ENCODE data around the gene SAMD4A.
A peak's percentile ranks its signal among the peaks of the same experiment; 100 is the strongest.
"Not testable (repeated sequence)": the region's sequence is repeated elsewhere in the genome, so short reads cannot be mapped to it uniquely, and the experiment has no call there.

Gene SAMD4A

DNA sequence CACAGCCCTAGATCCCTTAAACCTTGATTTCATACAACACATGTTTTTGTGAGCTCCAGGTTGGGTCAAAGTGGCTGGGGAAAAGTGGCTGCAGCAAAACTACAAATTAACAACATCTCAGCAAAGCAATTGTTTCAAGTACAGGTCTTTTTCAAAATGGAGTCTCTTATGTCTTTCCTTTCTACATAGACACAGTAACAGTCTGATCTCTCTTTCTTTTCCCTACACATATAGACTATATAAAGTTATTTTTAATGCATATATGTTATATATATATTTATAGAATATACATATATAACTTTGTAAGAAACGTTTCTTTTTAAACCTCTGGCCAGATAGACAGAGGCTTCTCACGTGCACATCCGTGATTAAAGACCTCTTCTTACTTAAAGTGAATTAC lies 186.5 kb downstream of the SAMD4A start:
- not testable (repeated sequence) for H3K4me1 ChIP-seq (ENCODE audit: control insufficient read depth, insufficient read depth, low read length); H3K27ac ChIP-seq (ENCODE audit: insufficient read depth, low read depth, low read length, poor library complexity, severe bottlenecking); H3K27me3 ChIP-seq (ENCODE audit: control insufficient read depth, insufficient read depth, low read length, poor library complexity, severe bottlenecking); H3K9me3 ChIP-seq (ENCODE audit: control insufficient read depth, low read length); H3K4me3 ChIP-seq (ENCODE audit: insufficient read depth, low read depth, low read length); H3K36me3 ChIP-seq (ENCODE audit: control insufficient read depth, insufficient read depth, low read length)
- 100% methylated on average over 2 of the region's 3 CpGs; no CpG with 5 or more reads in 1 of the 2 experiments for WGBS, 2 experiments

DNA sequence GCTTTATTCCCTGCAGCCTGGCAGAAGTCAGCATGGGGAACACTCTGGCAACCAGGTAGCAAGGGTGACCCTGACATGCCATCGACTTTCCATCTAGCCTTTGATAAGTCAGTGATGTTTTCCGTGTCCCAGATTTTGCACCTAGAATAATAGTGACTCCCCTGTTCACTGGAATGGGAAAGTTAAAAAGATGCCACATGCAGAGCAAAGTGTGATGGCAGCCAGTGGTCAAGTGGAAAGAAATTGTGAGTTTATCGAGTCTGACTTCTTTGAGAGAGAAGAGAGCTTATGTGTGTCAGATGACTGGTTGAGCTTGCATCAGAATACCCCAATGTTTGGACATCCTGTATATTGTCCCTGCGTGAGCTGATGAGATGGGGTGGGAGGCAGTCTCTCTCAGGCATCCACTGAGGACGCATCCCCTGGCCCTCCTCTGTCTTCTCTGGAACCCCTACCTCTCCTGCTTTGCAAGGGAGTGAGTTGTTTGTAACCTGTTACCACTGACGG lies 187.2 kb downstream of the SAMD4A start:
- WGBS, 2 experiments: 92 to 95% methylated on average over 6 of the region's 6 CpGs
- no peaks in the 10 kb centered on the region for H3K36me3 ChIP-seq (ENCODE audit: control insufficient read depth, insufficient read depth, low read length)
- no peak overlapping the region for H3K4me3 ChIP-seq (ENCODE audit: insufficient read depth, low read depth, low read length)
- no peaks in the 10 kb centered on the region for H3K9me3 ChIP-seq (ENCODE audit: control insufficient read depth, low read length)
- no peaks in the 10 kb centered on the region for H3K4me1 ChIP-seq (ENCODE audit: control insufficient read depth, insufficient read depth, low read length)
- no peak overlapping the region for H3K27ac ChIP-seq (ENCODE audit: insufficient read depth, low read depth, low read length, poor library complexity, severe bottlenecking)
- H3K27me3 ChIP-seq (ENCODE audit: control insufficient read depth, insufficient read depth, low read length, poor library complexity, severe bottlenecking): no peaks in the 10 kb centered on the region

DNA sequence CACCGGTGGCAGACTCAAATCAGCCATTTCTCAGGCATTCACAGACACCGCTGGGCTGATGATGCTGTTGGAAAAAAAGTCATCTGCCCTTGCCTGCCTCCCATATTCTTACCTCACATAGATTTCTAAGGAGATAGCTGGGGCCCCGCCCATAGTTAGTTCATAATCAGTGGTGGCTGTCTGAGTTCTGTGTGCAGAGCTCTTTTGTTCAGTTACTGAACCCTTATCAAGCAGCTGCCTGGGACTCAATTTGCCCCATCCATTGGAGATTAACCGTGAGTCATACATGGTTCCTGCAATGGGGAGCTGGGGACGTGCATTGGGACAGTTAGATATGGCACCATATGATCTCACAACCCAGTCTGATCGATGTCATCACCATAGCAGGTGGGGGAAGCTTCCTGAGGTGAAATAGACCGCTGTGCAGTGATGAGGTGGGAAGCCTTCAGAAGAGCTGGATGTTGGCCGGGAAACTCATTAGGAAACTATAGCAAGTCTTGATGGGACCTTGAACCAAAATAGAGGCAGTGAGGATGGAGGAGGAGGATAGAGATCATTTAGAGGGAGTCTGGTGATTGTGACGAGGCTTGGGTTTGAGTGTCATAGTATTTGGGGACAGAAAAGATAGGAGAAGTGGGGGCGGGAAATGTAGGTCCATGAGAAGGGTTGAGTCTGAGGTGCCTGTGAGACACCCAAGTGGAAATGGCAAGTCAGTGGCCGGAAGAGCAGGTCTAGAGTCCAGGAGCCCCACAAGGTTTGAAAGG lies 187.9 kb downstream of the SAMD4A start:
- Histone ChIP-seq H3K4me3 (ENCODE audit: insufficient read depth, low read depth, low read length) (no peak overlapping the region), H3K4me1 (ENCODE audit: control insufficient read depth, insufficient read depth, low read length) (no peaks in the 10 kb centered on the region), H3K27ac (ENCODE audit: insufficient read depth, low read depth, low read length, poor library complexity, severe bottlenecking) (no peak overlapping the region), H3K27me3 (ENCODE audit: control insufficient read depth, insufficient read depth, low read length, poor library complexity, severe bottlenecking) (no peaks in the 10 kb centered on the region), H3K36me3 (ENCODE audit: control insufficient read depth, insufficient read depth, low read length) (no peaks in the 10 kb centered on the region), H3K9me3 (ENCODE audit: control insufficient read depth, low read length) (no peaks in the 10 kb centered on the region)
- 84 to 86% methylated on average over 11 of the region's 11 CpGs for WGBS, 2 experiments

DNA sequence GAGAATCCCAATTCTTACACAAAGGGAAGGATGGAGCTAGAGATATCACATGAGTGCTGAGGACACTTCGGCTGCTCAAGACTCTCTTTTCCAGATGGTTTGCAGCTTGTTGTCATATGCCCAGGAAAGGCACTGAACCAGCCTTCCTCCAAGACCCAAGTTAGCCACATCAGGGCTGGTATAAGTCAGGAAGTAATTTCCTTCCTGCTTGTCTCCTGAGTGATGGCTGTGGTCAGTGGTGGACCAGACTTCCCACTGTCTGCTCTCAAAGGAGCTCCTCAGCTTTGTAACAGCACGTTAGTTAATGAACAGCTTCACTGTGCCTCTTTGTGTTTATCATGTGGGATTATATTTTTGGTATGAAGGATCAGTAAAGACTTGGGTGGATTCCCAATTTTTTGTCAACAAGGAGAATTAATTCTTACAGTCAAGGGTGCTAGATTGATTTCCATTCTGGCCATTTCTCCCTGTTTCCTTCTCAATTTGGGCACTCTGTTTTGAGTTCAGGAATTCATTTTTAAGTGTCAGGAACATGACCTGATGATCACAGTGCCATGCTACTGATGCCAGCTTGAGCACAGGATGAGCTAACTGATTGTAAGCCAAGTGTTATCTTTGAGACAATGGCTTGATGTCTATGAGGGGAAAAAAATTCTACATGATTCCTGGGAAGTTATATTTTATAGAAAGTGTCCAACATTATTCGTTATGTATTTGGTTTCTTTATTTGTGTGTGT lies 189.9 kb downstream of the SAMD4A start:
- Histone ChIP-seq H3K27me3 (ENCODE audit: control insufficient read depth, insufficient read depth, low read length, poor library complexity, severe bottlenecking) (no peaks in the 10 kb centered on the region), H3K4me3 (ENCODE audit: insufficient read depth, low read depth, low read length) (no peak overlapping the region), H3K4me1 (ENCODE audit: control insufficient read depth, insufficient read depth, low read length) (peaks cover 4% of the 10 kb centered on the region), H3K36me3 (ENCODE audit: control insufficient read depth, insufficient read depth, low read length) (no peaks in the 10 kb centered on the region), H3K9me3 (ENCODE audit: control insufficient read depth, low read length) (no peaks in the 10 kb centered on the region), H3K27ac (ENCODE audit: insufficient read depth, low read depth, low read length, poor library complexity, severe bottlenecking) (no peak overlapping the region)
- WGBS, 2 experiments: 90 to 92% methylated on average over 3 of the region's 3 CpGs

DNA sequence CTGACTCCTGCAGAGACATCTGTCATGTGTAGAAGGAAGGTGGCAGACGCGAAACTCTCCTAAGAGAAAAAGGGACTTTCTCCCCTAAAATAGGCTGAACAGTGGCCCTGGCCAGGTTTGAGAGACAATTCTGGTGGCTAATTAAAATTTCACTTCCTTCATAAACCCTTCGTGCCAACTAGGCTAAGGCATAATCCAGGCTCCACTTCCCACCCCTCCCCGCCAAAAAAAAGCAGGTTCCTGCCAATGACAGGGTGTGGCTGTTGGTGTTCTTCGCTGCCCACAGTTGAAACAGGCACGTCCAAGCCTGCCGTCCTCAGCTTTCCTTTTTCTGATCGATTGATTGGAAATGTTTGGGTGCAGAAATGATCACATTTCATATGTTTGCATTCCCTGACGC lies 191.1 kb downstream of the SAMD4A start:
- no peak overlapping the region for H3K4me3 ChIP-seq (ENCODE audit: insufficient read depth, low read depth, low read length)
- peaks cover 4% of the 10 kb centered on the region for H3K4me1 ChIP-seq (ENCODE audit: control insufficient read depth, insufficient read depth, low read length)
- H3K27ac ChIP-seq (ENCODE audit: insufficient read depth, low read depth, low read length, poor library complexity, severe bottlenecking): no peak overlapping the region
- no peaks in the 10 kb centered on the region for H3K36me3 ChIP-seq (ENCODE audit: control insufficient read depth, insufficient read depth, low read length)
- no peaks in the 10 kb centered on the region for H3K27me3 ChIP-seq (ENCODE audit: control insufficient read depth, insufficient read depth, low read length, poor library complexity, severe bottlenecking)
- no peaks in the 10 kb centered on the region for H3K9me3 ChIP-seq (ENCODE audit: control insufficient read depth, low read length)
- 94 to 95% methylated on average over 9 of the region's 9 CpGs for WGBS, 2 experiments

DNA sequence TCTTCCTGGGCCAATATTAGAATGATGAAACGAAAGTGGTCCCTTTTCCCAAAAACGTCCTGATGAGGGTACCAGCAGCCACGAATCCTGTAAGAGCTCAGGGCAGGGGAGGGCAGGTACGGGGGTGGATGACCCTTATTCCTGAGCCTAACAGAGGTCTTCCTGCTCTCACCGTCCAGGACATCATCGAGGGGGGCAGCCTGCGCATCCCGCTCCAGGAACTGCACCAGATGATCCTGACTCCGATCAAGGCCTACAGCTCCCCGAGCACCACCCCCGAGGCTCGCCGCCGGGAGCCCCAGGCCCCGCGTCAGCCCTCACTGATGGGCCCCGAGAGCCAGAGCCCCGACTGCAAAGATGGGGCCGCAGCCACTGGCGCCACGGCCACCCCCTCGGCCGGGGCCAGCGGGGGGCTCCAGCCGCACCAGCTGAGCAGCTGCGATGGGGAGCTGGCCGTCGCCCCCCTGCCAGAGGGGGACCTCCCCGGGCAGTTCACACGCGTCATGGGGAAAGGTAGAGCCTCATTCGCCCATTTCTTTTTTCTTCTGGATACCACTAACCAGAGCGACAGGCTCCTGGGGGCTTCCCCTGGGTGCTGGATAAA lies 193.2 kb downstream of the SAMD4A start:
- Histone ChIP-seq H3K27me3 (ENCODE audit: control insufficient read depth, insufficient read depth, low read length, poor library complexity, severe bottlenecking) (no peaks in the 10 kb centered on the region), H3K9me3 (ENCODE audit: control insufficient read depth, low read length) (no peaks in the 10 kb centered on the region), H3K36me3 (ENCODE audit: control insufficient read depth, insufficient read depth, low read length) (no peaks in the 10 kb centered on the region), H3K4me1 (ENCODE audit: control insufficient read depth, insufficient read depth, low read length) (peaks cover 12% of the 10 kb centered on the region), H3K4me3 (ENCODE audit: insufficient read depth, low read depth, low read length) (no peak overlapping the region), H3K27ac (ENCODE audit: insufficient read depth, low read depth, low read length, poor library complexity, severe bottlenecking) (no peak overlapping the region)
- 93% methylated on average over 33 of the region's 33 CpGs for WGBS, 2 experiments

DNA sequence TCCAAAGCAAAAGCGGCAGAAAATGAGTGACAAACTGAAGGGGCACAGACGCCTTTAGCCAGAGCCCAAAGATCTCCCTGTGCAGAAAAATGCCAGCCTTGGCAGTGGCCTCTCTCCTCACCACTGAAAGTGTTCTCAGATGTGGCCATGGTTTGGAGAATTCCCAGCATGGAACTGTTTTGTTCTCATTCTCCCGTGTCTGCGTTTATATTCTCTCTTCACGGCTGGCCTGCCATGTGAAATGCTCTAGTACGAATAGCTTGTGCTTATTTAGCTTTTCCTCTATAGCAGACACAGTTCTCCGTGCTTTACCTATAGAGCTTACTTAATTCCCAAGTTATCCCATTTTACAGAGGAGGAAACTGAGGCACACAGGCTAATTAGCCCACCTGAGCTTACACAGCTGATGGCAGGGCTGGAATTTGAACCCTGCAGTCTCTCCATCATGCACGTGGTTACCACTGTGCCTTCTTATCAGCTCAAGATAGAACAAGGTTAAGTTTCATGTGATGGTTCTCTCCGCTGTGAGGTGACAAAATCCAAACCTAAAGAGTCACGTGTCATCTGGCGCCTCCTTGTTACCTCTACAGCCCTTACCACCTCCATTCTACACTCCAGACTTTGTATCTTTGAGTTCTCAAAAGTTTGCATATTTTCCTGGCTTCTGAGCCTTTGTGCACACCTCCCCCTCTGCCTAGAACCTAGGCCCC lies 194.1 kb downstream of the SAMD4A start:
- peaks cover 12% of the 10 kb centered on the region for H3K4me1 ChIP-seq (ENCODE audit: control insufficient read depth, insufficient read depth, low read length)
- 93 to 94% methylated on average over 11 of the region's 11 CpGs for WGBS, 2 experiments
- H3K36me3 ChIP-seq (ENCODE audit: control insufficient read depth, insufficient read depth, low read length): no peaks in the 10 kb centered on the region
- H3K27me3 ChIP-seq (ENCODE audit: control insufficient read depth, insufficient read depth, low read length, poor library complexity, severe bottlenecking): no peaks in the 10 kb centered on the region
- H3K27ac ChIP-seq (ENCODE audit: insufficient read depth, low read depth, low read length, poor library complexity, severe bottlenecking): no peak overlapping the region
- no peak overlapping the region for H3K4me3 ChIP-seq (ENCODE audit: insufficient read depth, low read depth, low read length)
- H3K9me3 ChIP-seq (ENCODE audit: control insufficient read depth, low read length): no peaks in the 10 kb centered on the region

DNA sequence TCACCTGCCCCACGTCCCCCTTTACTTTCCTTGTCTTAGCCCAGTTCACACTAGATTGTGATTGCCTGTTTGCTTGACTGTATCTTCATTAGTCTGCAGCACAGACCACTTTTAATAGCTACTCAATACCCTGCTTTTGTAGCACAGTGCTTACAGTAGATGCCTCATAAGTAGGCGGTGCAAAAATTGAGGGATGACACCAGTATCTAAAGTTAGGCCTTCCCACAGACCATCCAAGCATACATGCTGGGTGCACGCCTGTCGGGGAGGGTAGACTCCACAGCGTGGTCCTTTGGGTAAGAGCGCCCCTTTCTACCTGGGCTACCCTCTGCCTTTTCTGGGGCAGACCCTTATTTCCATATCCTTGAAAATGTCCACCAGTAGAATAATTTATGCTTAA lies 194.9 kb downstream of the SAMD4A start:
- H3K9me3 ChIP-seq (ENCODE audit: control insufficient read depth, low read length): no peaks in the 10 kb centered on the region
- H3K27ac ChIP-seq (ENCODE audit: insufficient read depth, low read depth, low read length, poor library complexity, severe bottlenecking): no peak overlapping the region
- H3K4me3 ChIP-seq (ENCODE audit: insufficient read depth, low read depth, low read length): no peak overlapping the region
- H3K27me3 ChIP-seq (ENCODE audit: control insufficient read depth, insufficient read depth, low read length, poor library complexity, severe bottlenecking): no peaks in the 10 kb centered on the region
- H3K4me1 ChIP-seq (ENCODE audit: control insufficient read depth, insufficient read depth, low read length): peaks cover 12% of the 10 kb centered on the region
- H3K36me3 ChIP-seq (ENCODE audit: control insufficient read depth, insufficient read depth, low read length): no peaks in the 10 kb centered on the region
- WGBS, 2 experiments: 95 to 97% methylated on average over 6 of the region's 6 CpGs

DNA sequence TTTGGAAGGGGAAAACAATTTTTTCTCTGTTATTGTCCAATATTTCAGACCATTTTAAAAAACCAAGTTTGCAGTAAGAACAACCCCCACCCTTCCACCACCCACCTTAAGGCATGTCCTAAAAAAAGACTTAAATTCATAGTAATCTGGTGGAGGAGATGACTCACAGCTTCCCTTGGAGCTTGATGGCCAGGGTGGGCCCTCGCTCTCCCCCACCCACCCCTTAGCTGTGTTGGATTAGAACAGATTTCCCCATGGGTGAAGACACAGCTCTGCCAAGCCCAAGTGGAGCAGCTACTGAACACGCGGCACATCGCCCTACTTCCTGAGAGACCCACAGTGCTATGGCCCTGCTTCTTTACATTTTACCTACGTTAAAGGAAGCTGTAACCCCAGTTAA lies 195.4 kb downstream of the SAMD4A start:
- 97% methylated on average over 5 of the region's 5 CpGs for WGBS, 2 experiments
- no peaks in the 10 kb centered on the region for H3K36me3 ChIP-seq (ENCODE audit: control insufficient read depth, insufficient read depth, low read length)
- H3K4me1 ChIP-seq (ENCODE audit: control insufficient read depth, insufficient read depth, low read length): peaks cover 12% of the 10 kb centered on the region
- H3K27me3 ChIP-seq (ENCODE audit: control insufficient read depth, insufficient read depth, low read length, poor library complexity, severe bottlenecking): no peaks in the 10 kb centered on the region
- no peak overlapping the region for H3K4me3 ChIP-seq (ENCODE audit: insufficient read depth, low read depth, low read length)
- H3K9me3 ChIP-seq (ENCODE audit: control insufficient read depth, low read length): no peaks in the 10 kb centered on the region
- H3K27ac ChIP-seq (ENCODE audit: insufficient read depth, low read depth, low read length, poor library complexity, severe bottlenecking): no peak overlapping the region

DNA sequence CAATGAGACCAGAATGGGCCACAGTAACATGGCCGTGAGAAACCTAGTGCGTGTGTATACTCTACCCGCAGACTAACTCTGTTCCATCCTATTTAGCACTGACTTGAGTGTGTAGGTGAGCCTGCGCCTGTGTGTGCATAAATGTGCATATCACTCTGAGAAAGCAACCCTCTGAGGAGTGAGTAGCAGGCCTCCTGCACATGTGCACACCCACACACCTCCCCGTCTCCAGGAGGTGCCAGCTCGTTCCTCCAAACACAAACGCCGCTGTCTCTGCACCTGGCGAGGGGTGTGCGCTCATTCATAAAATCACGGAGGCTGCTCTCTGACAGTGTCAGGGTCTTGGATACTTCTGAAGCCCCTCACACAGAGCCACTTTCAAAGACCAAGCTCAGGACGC lies 196.8 kb downstream of the SAMD4A start:
- H3K36me3 ChIP-seq (ENCODE audit: control insufficient read depth, insufficient read depth, low read length): no peaks in the 10 kb centered on the region
- 93 to 96% methylated on average over 12 of the region's 12 CpGs for WGBS, 2 experiments
- peaks cover 12% of the 10 kb centered on the region for H3K4me1 ChIP-seq (ENCODE audit: control insufficient read depth, insufficient read depth, low read length)
- no peaks in the 10 kb centered on the region for H3K27me3 ChIP-seq (ENCODE audit: control insufficient read depth, insufficient read depth, low read length, poor library complexity, severe bottlenecking)
- peak overlapping the region; percentile 44 for H3K27ac ChIP-seq (ENCODE audit: insufficient read depth, low read depth, low read length, poor library complexity, severe bottlenecking)
- H3K4me3 ChIP-seq (ENCODE audit: insufficient read depth, low read depth, low read length): no peak overlapping the region
- H3K9me3 ChIP-seq (ENCODE audit: control insufficient read depth, low read length): no peaks in the 10 kb centered on the region
